ENCODE measurements around the gene CLTCL1.

Gene CLTCL1

GRCh38 chr22:19194766-19195536 is 96.6 kb downstream of the CLTCL1 start:
- Mint-ChIP-seq H3K9me3 (no peaks in the 10 kb centered on the region), H3K27ac (no peak overlapping the region), H3K27me3 (no peaks in the 10 kb centered on the region), H3K36me3 (ENCODE audit: low read depth) (no peaks in the 10 kb centered on the region), H3K4me1 (peaks cover 8% of the 10 kb centered on the region), H3K4me3 (no peak overlapping the region)
- DNase-seq (no peak), ATAC-seq (no peak)

GRCh38 chr22:19193879-19194278 is 97.6 kb downstream of the CLTCL1 start:
- H3K4me1 Mint-ChIP-seq, result peaks cover 8% of the 10 kb centered on the region
- DNase-seq (no peak), ATAC-seq (no peak)
- no peaks in the 10 kb centered on the region for H3K9me3 Mint-ChIP-seq
- H3K4me3 Mint-ChIP-seq, result no peak overlapping the region
- H3K36me3 Mint-ChIP-seq (ENCODE audit: low read depth), result no peaks in the 10 kb centered on the region
- no peaks in the 10 kb centered on the region for H3K27me3 Mint-ChIP-seq
- no peak overlapping the region for H3K27ac Mint-ChIP-seq

- Mint-ChIP-seq H3K27ac (no peak overlapping the region), H3K36me3 (ENCODE audit: low read depth) (no peaks in the 10 kb centered on the region), H3K4me3 (no peak overlapping the region), H3K4me1 (no peaks in the 10 kb centered on the region), H3K27me3 (no peaks in the 10 kb centered on the region), H3K9me3 (no peaks in the 10 kb centered on the region)
- DNase-seq (no peak), ATAC-seq (no peak)
These were observed 103.6 kb downstream of the CLTCL1 start for GRCh38 chr22:19187716-19188563.

GRCh38 chr22:19184276-19184997 is 107.1 kb downstream of the CLTCL1 start:
- H3K27me3 Mint-ChIP-seq, result no peaks in the 10 kb centered on the region
- H3K9me3 Mint-ChIP-seq, result no peaks in the 10 kb centered on the region
- H3K4me3 Mint-ChIP-seq, result no peak overlapping the region
- H3K27ac Mint-ChIP-seq, result no peak overlapping the region
- peaks cover 20% of the 10 kb centered on the region for H3K4me1 Mint-ChIP-seq
- ATAC-seq (no peak), DNase-seq (no peak)
- no peaks in the 10 kb centered on the region for H3K36me3 Mint-ChIP-seq (ENCODE audit: low read depth)

GRCh38 chr22:19183216-19183615 is 108.3 kb downstream of the CLTCL1 start:
- Mint-ChIP-seq H3K9me3 (no peaks in the 10 kb centered on the region), H3K36me3 (ENCODE audit: low read depth) (no peaks in the 10 kb centered on the region), H3K27ac (no peak overlapping the region), H3K4me1 (peaks cover 23% of the 10 kb centered on the region), H3K27me3 (no peaks in the 10 kb centered on the region), H3K4me3 (no peak overlapping the region)
- ATAC-seq (no peak), DNase-seq (no peak)

- Mint-ChIP-seq H3K4me3 (no peak overlapping the region), H3K27me3 (no peaks in the 10 kb centered on the region), H3K4me1 (peaks cover 23% of the 10 kb centered on the region), H3K36me3 (ENCODE audit: low read depth) (no peaks in the 10 kb centered on the region), H3K27ac (no peak overlapping the region), H3K9me3 (no peaks in the 10 kb centered on the region)
- ATAC-seq (no peak), DNase-seq (no peak)
These were observed 108.9 kb downstream of the CLTCL1 start for GRCh38 chr22:19182472-19183157.

GRCh38 chr22:19181786-19182471 is 109.6 kb downstream of the CLTCL1 start:
- Mint-ChIP-seq H3K4me3 (no peak overlapping the region), H3K27ac (peak overlapping the region; percentile 47), H3K9me3 (no peaks in the 10 kb centered on the region), H3K4me1 (peaks cover 24% of the 10 kb centered on the region), H3K27me3 (no peaks in the 10 kb centered on the region), H3K36me3 (ENCODE audit: low read depth) (no peaks in the 10 kb centered on the region)
- DNase-seq, result no peak
- no peak for ATAC-seq

- Mint-ChIP-seq H3K27ac (peak overlapping the region; percentile 62), H3K9me3 (no peaks in the 10 kb centered on the region), H3K4me3 (no peak overlapping the region), H3K36me3 (ENCODE audit: low read depth) (no peaks in the 10 kb centered on the region), H3K4me1 (peaks cover 27% of the 10 kb centered on the region), H3K27me3 (no peaks in the 10 kb centered on the region)
- DNase-seq (no peak), ATAC-seq (no peak)
These were observed 110.6 kb downstream of the CLTCL1 start for GRCh38 chr22:19180740-19181410.

GRCh38 chr22:19180234-19180633 is 111.3 kb downstream of the CLTCL1 start:
- Mint-ChIP-seq H3K9me3 (no peaks in the 10 kb centered on the region), H3K27me3 (no peaks in the 10 kb centered on the region), H3K27ac (no peak overlapping the region), H3K36me3 (ENCODE audit: low read depth) (peaks cover 1% of the 10 kb centered on the region), H3K4me3 (no peak overlapping the region), H3K4me1 (peaks cover 27% of the 10 kb centered on the region)
- ATAC-seq (no peak), DNase-seq (no peak)

GRCh38 chr22:19179497-19180048 is 111.9 kb downstream of the CLTCL1 start:
- Mint-ChIP-seq H3K36me3 (ENCODE audit: low read depth) (peaks cover 1% of the 10 kb centered on the region), H3K27ac (peak overlapping the region; percentile 59), H3K9me3 (no peaks in the 10 kb centered on the region), H3K27me3 (no peaks in the 10 kb centered on the region), H3K4me3 (peak overlapping the region; percentile 79), H3K4me1 (peaks cover 28% of the 10 kb centered on the region)
- ATAC-seq, result peak; percentile 31
- DNase-seq, result peak; percentile 59

GRCh38 chr22:19178657-19179496 is 112.6 kb downstream of the CLTCL1 start, which contains the start of gene SLC25A1:
Gene SLC25A1 (minus strand): TSS chr22:19178736. CDS start chr22:19178673, 63 bp downstream.
- peak within 1 kb of the TSS; percentile 79 for H3K4me3 Mint-ChIP-seq
- peak within 1 kb of the TSS; percentile 59 for H3K27ac Mint-ChIP-seq
- peaks cover 34% of the 10 kb centered on the region for H3K4me1 Mint-ChIP-seq
- no peaks in the 10 kb centered on the region for H3K27me3 Mint-ChIP-seq
- ATAC-seq (peak; percentile 76), DNase-seq (peak; percentile 92)
- peaks cover 1% of the 10 kb centered on the region for H3K36me3 Mint-ChIP-seq (ENCODE audit: low read depth)
- H3K9me3 Mint-ChIP-seq, result no peaks in the 10 kb centered on the region

GRCh38 chr22:19178065-19178656 is 113.4 kb downstream of the CLTCL1 start:
- ATAC-seq, result peak; percentile 34
- no peaks in the 10 kb centered on the region for H3K27me3 Mint-ChIP-seq
- peaks cover 1% of the 10 kb centered on the region for H3K36me3 Mint-ChIP-seq (ENCODE audit: low read depth)
- no peak overlapping the region for H3K27ac Mint-ChIP-seq
- H3K4me3 Mint-ChIP-seq, result peak overlapping the region; percentile 38
- H3K4me1 Mint-ChIP-seq, result peaks cover 41% of the 10 kb centered on the region
- DNase-seq, result peak; percentile 53
- H3K9me3 Mint-ChIP-seq, result no peaks in the 10 kb centered on the region
